ENCODE results near the gene SPOCK1. TPM values are rescaled to one million over a fixed set of nuclear protein-coding genes. Genes with fewer than 3 reads are reported as not detected.

The SPOCK1 gene
- total and polyA plus RNA-seq, 2 experiments from 2014 or later, result 5.6 to 10.1 TPM

GRCh38 chr5:137497396-137498290, 1.5 kb downstream of the SPOCK1 start:
- Histone ChIP-seq H4K20me1 (ENCODE audit: insufficient read depth, poor library complexity, severe bottlenecking) (no peaks in the 10 kb centered on the region), H3K79me2 (no peaks in the 10 kb centered on the region), H3K4me2 (peak overlapping the region; percentile 99), H3K27me3 (peaks cover 53% of the 10 kb centered on the region), H3K9me2 (replicated peaks; ENCODE audit: insufficient read depth) (no peaks in the 10 kb centered on the region), H3K4me1 (ENCODE audit: insufficient read depth) (no peaks in the 10 kb centered on the region), H3K4me3 (no peak overlapping the region), H2AFZ (no peak overlapping the region), H3K27ac (no peak overlapping the region), H3K9me3 (ENCODE audit: low read depth) (no peaks in the 10 kb centered on the region), H3K36me3 (replicated peaks; ENCODE audit: insufficient read depth, low read depth) (no peaks in the 10 kb centered on the region)
- no peak for TF ChIP-seq CTCF (IDR thresholded peaks at IDR 0.05; ENCODE audit: poor library complexity)
- TF ChIP-seq EZH2phosphoT487 (IDR thresholded peaks at IDR 0.05; ENCODE audit: low read depth, severe bottlenecking, unreplicated experiment), result no peak
- TF ChIP-seq EZH2 (IDR thresholded peaks at IDR 0.05; ENCODE audit: borderline replicate concordance), result no peak
- WGBS (ENCODE audit: low lambda C conversion rate, missing lambda C conversion rate), result 78% methylated on average over 19 of the region's 22 CpGs
- no peak for DNase-seq (ENCODE audit: low spot score)

DNA sequence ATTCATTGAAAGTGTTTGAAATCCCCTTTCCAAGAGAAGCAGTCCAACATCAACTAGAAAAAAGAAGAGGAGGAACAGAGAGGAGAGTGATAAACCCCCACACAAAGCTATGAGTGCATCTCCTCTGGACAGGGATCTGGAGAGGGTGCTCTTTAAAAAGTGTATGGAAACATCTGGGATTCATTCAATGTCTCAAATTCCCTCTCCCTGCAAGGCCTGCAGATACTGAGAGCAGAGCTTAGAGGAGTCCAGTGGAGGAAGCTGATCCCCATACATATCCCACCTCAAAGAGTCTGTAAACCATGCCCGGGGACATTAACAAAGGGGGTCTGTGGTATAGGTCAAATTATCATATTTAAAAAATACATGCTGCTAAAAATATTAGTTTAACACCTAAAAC, 2.2 kb downstream of the SPOCK1 start:
- Histone ChIP-seq H2AFZ (no peak overlapping the region), H3K27ac (no peak overlapping the region), H3K79me2 (no peaks in the 10 kb centered on the region), H3K9me3 (ENCODE audit: low read depth) (no peaks in the 10 kb centered on the region), H3K4me2 (no peak overlapping the region), H3K4me3 (no peak overlapping the region), H3K9me2 (replicated peaks; ENCODE audit: insufficient read depth) (no peaks in the 10 kb centered on the region), H3K27me3 (peaks cover 46% of the 10 kb centered on the region), H4K20me1 (ENCODE audit: insufficient read depth, poor library complexity, severe bottlenecking) (no peaks in the 10 kb centered on the region), H3K4me1 (ENCODE audit: insufficient read depth) (no peaks in the 10 kb centered on the region), H3K36me3 (replicated peaks; ENCODE audit: insufficient read depth, low read depth) (no peaks in the 10 kb centered on the region)
- TF ChIP-seq EZH2 (IDR thresholded peaks at IDR 0.05; ENCODE audit: borderline replicate concordance) (no peak), EZH2phosphoT487 (IDR thresholded peaks at IDR 0.05; ENCODE audit: low read depth, severe bottlenecking, unreplicated experiment) (no peak), CTCF (IDR thresholded peaks at IDR 0.05; ENCODE audit: poor library complexity) (no peak)
- 28% methylated on average over 1 of the region's 1 CpG for WGBS (ENCODE audit: low lambda C conversion rate, missing lambda C conversion rate)
- no peak for DNase-seq (ENCODE audit: low spot score)

GRCh38 chr5:137492331-137492730, 6.8 kb downstream of the SPOCK1 start:
- Histone ChIP-seq H2AFZ (no peak overlapping the region), H3K27ac (no peak overlapping the region), H3K79me2 (no peaks in the 10 kb centered on the region), H3K27me3 (peaks cover 28% of the 10 kb centered on the region), H3K4me3 (no peak overlapping the region), H3K4me2 (no peak overlapping the region), H3K9me2 (replicated peaks; ENCODE audit: insufficient read depth) (no peaks in the 10 kb centered on the region), H3K36me3 (replicated peaks; ENCODE audit: insufficient read depth, low read depth) (no peaks in the 10 kb centered on the region), H3K9me3 (ENCODE audit: low read depth) (no peaks in the 10 kb centered on the region), H4K20me1 (ENCODE audit: insufficient read depth, poor library complexity, severe bottlenecking) (no peaks in the 10 kb centered on the region), H3K4me1 (ENCODE audit: insufficient read depth) (no peaks in the 10 kb centered on the region)
- 79% methylated on average over 1 of the region's 1 CpG for WGBS (ENCODE audit: low lambda C conversion rate, missing lambda C conversion rate)
- DNase-seq (ENCODE audit: low spot score), result no peak
- no peak for TF ChIP-seq EZH2 (IDR thresholded peaks at IDR 0.05; ENCODE audit: borderline replicate concordance)
- no peak for TF ChIP-seq EZH2phosphoT487 (IDR thresholded peaks at IDR 0.05; ENCODE audit: low read depth, severe bottlenecking, unreplicated experiment)
- TF ChIP-seq CTCF (IDR thresholded peaks at IDR 0.05; ENCODE audit: poor library complexity), result no peak

All from hepatocyte (in vitro differentiated cells).